Measurements from ENCODE around the gene CDH4.
"Not testable (repeated sequence)": the region's sequence is repeated elsewhere in the genome, so short reads cannot be mapped to it uniquely, and the experiment has no call there.

Gene CDH4

DNA sequence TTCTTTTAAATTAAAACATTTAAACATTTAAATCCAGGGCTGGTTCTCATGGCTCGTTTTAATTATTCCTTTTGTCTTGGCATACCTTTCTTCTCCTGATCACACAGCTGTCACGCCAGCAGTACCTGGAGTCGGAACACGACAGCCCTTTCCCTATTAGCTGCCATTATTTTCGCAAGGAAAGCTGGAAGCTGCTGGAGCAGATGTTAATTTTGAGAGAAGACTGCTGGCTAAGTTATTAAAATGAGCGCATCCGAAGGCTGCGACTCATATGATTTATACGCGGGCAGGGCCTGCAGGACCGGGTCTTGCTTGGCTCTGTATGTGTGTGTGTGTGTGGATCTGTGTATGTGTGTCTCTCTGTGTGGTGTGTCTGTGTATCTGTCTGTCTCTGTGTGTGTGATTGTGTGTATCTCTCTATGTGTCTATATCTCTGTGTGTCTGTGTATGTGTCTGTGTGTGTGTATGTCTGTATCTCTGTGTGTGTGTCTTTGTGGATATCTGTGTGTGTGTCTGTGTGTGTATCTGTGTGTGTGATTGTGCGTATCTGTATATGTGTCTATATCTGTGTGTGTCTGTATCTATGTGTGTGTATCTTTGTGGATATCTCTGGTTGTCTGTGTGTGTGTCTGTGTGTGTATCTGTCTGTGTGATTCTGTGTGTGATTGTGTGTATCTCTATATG is 191.5 kb downstream of the CDH4 start:
- DNase-seq: no peak

DNA sequence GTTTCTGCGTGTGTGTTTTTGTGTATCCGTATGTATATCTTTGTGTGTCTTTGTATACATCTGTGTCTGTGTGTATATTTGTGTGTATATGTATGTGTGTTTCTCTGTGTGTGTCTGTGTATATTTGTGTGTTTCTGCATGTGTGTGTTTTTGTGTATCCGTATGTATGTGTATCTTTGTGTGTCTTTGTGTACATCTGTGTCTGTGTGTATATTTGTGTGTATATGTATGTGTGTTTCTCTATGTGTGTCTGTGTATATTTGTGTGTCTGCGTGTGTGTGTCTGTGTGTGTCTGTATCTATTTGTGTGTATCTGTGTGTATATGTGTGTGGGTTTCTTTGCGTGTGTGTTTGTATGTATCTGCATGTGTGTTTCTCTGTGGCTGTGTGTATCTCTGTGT is 192.6 kb downstream of the CDH4 start:
- DNase-seq: no peak

DNA sequence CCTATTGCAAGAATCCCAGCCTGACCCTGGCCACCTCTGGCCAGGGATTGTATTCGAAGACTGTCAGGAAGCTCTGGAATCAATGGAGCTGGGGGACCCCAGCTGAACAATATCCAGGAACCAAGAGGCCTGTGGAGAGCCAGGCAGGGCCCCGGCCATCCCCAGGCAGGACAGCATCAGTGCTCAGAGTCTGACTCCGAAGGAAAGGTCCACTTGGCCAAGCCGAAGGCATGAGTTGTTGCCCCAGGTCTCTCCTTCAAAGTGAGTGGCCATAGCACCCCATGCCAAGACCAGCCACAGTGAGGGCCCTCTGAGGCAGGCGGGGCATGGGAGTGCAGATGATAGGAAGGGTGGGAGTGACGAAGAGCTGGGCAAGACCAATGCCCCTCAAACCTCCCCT is 193.1 kb downstream of the CDH4 start:
- no peak for DNase-seq

DNA sequence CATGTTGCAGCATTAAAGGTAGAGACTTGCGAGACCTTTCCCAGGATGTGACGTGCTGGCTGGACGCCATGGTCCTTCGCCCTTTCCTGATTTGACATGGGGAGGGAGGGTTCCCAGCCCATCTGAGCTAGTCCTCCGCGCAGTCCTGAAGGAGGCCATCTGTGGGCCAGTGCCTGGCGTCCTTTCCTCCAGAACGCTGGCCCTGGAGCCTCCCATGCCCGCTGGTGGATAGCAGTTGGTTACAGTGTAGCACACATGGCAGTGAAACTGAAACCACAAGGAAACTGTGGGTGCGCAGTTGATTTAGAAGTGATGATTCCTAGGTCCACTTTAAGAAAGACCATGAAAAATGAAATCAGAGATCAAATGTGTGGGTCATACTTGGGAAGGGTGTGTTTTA is 193.7 kb downstream of the CDH4 start:
- no peak for DNase-seq

DNA sequence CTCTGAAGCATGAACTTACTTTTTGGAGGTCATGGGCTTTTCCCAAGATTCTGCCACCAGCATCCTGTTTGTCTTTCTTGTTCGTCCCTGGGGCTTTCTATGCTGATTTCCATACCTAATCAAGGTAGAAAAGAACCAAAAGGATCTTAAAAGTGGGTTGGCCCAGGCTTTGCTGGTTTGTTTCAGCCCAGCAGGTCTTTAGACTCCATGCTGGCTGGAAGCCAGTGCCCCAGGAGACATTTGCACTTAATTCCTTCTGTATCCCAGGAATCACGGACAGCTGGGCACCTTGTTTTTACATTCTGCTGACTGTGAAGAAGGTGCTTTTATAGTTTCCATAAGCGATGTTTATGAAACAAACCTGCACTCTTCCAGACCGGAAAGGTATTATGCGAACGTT is 195.9 kb downstream of the CDH4 start:
- no peak for DNase-seq

DNA sequence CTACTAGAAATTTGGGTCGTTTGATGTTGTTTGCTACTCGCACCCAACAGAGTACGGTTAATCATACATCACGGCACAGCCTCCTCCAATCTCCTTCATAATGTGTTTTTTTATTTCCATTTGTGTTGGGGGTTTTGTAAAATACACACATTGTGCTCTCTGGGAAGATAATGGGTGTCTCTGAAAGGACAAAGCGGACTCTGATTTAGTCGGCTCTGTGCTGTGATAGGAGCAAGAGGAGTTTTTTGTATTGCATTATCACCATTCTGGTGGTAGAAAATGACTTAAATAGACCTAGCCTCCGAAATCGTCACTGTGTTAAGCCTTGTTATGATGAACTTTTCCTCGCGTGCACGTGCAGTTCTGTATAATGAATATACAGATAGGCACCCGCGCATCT is 196.3 kb downstream of the CDH4 start:
- no peak for DNase-seq

- no peak for DNase-seq
Measured at GRCh38 chr20:61449057-61449609, 197.1 kb downstream of the CDH4 start.

DNA sequence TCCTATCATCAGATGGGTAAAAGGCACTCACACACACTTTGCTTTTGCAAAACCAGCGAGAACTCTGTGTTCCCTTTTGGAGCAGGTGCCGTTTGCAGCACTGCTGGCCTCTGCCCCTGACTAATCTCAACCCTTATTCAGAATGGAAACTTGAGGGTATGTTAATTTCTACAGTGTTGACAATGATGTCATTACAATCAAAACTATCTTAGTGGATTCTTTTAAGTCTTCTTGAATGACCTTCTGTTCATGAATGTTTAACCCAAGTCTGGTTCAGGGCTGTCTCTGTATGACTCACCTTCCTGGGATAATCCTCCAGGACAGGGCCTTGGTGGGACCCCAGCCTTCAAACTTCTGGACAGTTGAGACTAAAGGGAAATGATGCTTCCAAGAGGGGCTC is 197.9 kb downstream of the CDH4 start:
- no peak for DNase-seq

DNA sequence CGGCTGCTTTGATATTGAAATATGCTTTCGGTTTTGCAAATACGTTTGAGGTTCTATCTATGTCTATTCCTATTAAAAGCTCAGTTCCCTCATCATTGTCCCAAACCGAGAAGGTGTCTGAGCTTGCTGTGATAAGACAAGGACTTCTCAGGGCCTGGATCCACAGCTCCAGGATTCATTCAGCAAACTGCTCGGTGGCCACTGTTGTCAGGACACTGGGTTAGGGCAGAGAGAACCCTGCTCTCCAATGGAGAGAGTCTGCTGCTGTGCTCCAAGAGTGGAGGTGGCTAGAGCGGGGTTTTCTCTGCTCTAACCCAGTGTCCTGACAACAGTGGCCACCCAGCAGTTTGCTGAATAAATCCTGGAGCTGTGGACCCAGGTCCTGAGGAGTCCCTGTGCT is 198.5 kb downstream of the CDH4 start:
- no peak for DNase-seq

GRCh38 chr20:61451009-61451408 is 198.9 kb downstream of the CDH4 start:
- DNase-seq: no peak

DNA sequence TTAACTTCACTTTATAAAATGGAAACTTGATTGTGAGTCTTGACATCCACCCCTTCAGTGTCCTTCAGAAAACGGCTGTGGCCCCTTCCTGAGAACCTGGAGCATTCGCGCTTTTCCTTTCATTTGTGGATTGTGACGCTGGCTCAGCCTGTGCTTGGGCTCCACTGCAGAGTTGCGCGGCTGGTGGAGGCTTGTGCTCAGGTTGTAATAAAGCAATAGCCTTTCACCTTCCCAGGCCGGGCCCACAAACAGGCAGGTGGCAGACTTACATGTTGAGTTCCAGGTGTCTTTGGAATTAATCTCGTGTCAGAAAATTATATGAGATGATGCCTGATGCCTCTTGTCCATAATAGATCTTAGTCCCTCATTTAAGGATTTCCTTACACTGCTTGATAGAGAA is 199.9 kb downstream of the CDH4 start:
- no peak for DNase-seq

- no peak for DNase-seq
Measured at GRCh38 chr20:61453219-61453618, 201.2 kb downstream of the CDH4 start.

DNA sequence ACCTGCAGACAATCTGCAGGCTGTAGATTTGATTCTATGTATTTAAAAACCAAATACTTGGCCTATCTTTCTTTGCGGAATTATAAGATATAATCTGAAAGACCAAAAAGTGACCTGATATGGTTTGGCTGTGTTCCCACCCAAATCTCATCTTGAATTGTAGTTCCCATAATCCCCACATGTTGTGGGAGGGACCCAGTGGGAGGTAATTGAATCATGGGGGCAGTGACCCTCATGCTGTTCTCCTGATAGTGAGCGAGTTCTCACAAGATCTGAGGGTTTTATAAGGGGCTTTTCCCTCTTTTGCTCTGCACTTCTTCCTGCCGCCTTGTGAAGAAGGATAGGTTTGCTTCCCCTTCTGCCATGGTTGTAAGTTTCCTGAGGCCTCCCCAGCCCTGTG is 201.6 kb downstream of the CDH4 start:
- not testable (repeated sequence) for DNase-seq

GRCh38 chr20:61454053-61454452 is 202.0 kb downstream of the CDH4 start:
- no peak for DNase-seq

DNA sequence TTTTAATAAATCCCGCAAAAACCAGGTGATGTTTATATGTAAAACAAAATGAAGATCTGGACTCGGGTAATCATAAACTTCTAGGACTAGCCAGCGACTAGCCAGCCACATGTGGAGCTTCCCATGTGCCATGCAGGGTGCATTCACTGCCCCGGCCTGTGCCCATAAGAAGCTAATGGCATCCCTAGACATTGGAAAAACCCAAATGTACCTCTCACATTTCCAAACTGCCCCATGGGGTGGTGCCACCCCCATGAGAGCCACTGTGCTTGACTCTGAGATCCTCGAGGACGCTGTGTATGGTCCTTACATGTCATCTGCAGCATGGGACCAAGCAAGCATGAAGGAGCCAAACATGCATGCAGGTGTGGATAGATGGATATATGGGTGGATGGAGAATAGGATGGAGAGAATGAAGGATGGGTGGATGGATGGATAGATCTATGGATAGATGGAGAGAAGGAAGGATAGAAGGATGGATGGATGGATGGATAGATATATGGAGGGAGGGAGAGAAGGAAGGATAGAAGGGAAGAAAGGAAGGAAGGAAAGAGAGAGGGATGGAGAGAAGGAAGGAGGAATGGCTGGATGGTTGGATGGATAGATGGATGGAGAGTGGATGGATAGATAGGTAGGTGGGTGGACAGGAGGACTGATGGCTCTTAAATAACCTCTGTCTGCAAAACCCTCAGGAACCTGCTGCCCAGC is 203.6 kb downstream of the CDH4 start:
- DNase-seq: no peak

GRCh38 chr20:61457725-61458124 is 205.7 kb downstream of the CDH4 start:
- no peak for DNase-seq

GRCh38 chr20:61458146-61458746 is 206.2 kb downstream of the CDH4 start:
- no peak for DNase-seq

- DNase-seq: no peak
Measured at GRCh38 chr20:61459266-61459665, 207.2 kb downstream of the CDH4 start.

GRCh38 chr20:61459705-61460104 is 207.6 kb downstream of the CDH4 start:
- no peak for DNase-seq

DNA sequence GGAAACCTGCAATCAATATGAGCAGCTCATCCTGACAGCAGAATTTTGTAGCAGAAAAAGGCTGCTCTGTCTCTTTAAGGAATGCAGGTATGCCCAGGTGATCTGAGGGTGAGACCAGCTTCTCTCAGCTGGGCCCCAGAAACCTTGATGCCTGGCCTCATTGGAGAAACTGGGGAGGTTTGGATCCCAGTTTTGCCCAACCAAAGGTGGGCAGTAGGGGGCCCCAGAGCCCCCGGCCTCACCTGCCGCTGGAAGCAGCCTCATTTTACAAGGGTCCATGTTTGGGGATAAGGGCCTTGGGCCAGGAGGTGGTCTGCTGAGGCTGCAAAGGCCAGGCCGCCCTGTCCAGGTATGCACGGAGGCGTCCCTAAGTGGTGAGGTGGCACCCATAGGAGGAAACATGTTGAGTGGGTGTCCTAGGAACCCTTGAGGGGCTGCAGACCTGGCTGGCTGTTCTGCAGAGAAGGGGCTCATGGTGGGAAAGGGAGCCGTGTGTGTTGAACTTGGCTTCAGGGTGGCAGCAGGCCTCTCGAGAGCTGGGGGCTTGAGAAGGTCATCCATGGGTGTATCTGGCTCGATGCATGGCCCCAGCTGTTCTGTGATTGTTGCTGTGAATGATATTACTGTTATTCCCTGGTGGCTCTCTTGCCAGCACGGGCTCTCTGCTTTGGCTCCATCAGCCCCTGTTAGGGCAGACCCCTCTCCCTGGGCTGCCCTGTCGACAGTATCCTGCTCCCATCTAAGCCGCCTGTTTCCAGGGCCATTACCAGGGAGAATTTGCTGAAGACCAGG is 208.4 kb downstream of the CDH4 start:
- no peak for DNase-seq

DNA sequence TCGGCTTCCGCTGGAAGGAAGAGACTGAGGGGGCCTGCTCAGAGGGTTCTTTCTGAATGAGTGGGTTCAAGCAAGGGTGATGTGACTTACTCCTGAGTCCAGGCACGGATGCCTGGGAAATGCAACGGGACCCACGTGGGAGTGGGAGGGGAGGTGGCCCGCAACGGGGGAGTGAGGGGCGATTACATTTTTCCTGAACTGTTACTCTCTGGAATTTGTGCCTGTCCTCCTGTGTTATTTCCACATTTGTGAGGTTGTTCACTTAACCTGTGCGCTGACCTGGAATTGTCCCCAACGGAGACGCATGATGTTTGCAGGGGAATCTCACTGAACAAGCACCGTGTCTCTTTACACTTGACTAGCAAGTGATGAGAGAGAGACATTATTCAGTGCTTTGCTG is 209.4 kb downstream of the CDH4 start:
- DNase-seq: no peak

DNA sequence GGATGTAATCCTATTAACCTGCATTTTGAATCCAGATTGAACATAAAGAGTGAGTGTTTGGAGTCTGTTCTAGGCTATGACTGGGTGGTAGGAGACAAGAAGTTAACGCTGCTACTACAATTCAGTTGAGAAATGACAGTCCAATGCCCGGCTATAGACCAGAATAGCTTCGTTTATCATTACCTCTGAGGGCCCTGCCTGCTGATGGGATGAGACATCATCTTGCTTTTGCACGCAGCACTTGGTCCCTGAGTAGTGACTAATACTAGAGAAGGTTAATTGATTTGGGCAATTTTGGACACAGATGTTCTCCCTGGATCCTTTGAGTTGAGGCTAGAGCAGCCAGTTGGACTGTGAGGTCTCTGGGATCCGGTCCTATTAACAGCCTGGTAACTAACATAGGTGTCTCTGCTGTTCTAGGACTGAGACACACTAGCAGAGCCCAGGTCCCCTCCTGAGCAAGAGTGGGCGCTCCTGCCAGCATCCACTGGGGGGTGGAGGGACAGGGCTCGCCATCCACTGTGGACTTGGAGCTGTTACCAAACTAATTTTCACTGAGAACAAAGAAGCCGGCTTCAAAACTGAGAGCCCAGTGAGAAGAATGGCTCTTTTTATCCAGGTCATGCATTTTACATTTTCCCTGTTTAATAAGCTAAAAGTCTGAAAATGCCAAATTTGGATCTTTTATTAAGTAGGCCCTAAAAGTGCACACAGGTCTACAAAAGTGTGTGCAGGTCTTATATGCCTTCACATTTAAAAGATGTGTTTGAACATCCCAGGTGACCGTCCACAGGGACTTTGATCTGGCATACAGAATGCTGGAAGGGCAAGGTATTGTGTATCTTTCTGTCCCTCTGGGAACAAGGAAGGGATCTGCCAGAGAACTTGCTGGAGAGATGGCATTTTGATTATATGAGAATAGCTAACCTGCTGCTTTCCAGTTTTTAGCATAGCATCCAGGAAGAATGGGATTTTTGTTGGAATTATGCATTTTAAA is 212.5 kb downstream of the CDH4 start:
- no peak for DNase-seq

Data from NCI-H774 (cell line).